NCI-H187 treated with DMSO at 0.1 percent for 48 hours (cell line): ENCODE results near the gene SVOP.
"Not testable (repeated sequence)": the region's sequence is repeated elsewhere in the genome, so short reads cannot be mapped to it uniquely, and the experiment has no call there.

Source experiments
- DNase-seq: peaks from one replicate; lab custom pipeline; 2025; lab: John Stamatoyannopoulos, UW

SVOP gene

GRCh38 chr12:109033239-109034196 is 12.7 kb upstream of the SVOP start:
- peak; percentile 19 for DNase-seq

- DNase-seq = no peak
Measured at GRCh38 chr12:109029411-109029810, 8.5 kb upstream of the SVOP start.

- not testable (repeated sequence) for DNase-seq
Measured at GRCh38 chr12:109028624-109029023, 7.8 kb upstream of the SVOP start.

GRCh38 chr12:109027767-109028166 is 6.9 kb upstream of the SVOP start:
- DNase-seq = no peak

GRCh38 chr12:109020146-109020795 is 597 bp downstream of the SVOP start:
- DNase-seq = no peak

GRCh38 chr12:109018296-109018695 is 2.6 kb downstream of the SVOP start:
- no peak for DNase-seq

- no peak for DNase-seq
Measured at GRCh38 chr12:109016978-109017377, 3.9 kb downstream of the SVOP start.

- DNase-seq = no peak
Measured at GRCh38 chr12:109016016-109016415, 4.9 kb downstream of the SVOP start.

GRCh38 chr12:109014984-109015765 is 5.7 kb downstream of the SVOP start:
- DNase-seq = no peak

GRCh38 chr12:109010259-109010658 is 10.6 kb downstream of the SVOP start:
- DNase-seq = no peak

- no peak for DNase-seq
Measured at GRCh38 chr12:109009766-109010165, 11.1 kb downstream of the SVOP start.

GRCh38 chr12:109004017-109004416 is 16.9 kb downstream of the SVOP start:
- DNase-seq = no peak

- DNase-seq = no peak
Measured at GRCh38 chr12:108996320-108996719, 24.5 kb downstream of the SVOP start.

- DNase-seq = peak; percentile 84
Measured at GRCh38 chr12:108995370-108995992, 25.4 kb downstream of the SVOP start.

- not testable (repeated sequence) for DNase-seq
Measured at GRCh38 chr12:108990103-108990502, 30.8 kb downstream of the SVOP start.

- no peak for DNase-seq
Measured at GRCh38 chr12:108989376-108989775, 31.5 kb downstream of the SVOP start.

GRCh38 chr12:108985750-108986149 is 35.1 kb downstream of the SVOP start:
- DNase-seq = no peak

GRCh38 chr12:108983227-108983626 is 37.6 kb downstream of the SVOP start:
- no peak for DNase-seq

- no peak for DNase-seq
Measured at GRCh38 chr12:108982621-108983219, 38.1 kb downstream of the SVOP start.

GRCh38 chr12:108981835-108982234 is 39.0 kb downstream of the SVOP start:
- no peak for DNase-seq

- DNase-seq = no peak
Measured at GRCh38 chr12:108980831-108981618, 39.8 kb downstream of the SVOP start.
